Uterus (tissue), 2 donors: ENCODE measurements around the gene ARL4D.

Experiments used
- POLR2A ChIP-seq, 2 donors: fragments of 450-650 bp; IDR thresholded peaks; one replicate each; pipeline ENCODE4 v1.6.1; 2016; ENCODE audit warnings: antibody characterized with exemption in 2 of 2, mild to moderate bottlenecking in 1 of 2, moderate library complexity in 1 of 2
- TF ChIP-seq, protein P1 (sequence below), 4 experiments: fragments of 200-600 bp in 2 of 4; fragments of 450-650 bp in 2 of 4; sonication (generic) in 2 of 4; IDR thresholded peaks; one replicate each; pipeline ENCODE4 v1.5.1; 2016 to 2019; ENCODE audit warnings: antibody characterized with exemption in 4 of 4, mild to moderate bottlenecking in 2 of 4, moderate library complexity in 1 of 4

DNA sequence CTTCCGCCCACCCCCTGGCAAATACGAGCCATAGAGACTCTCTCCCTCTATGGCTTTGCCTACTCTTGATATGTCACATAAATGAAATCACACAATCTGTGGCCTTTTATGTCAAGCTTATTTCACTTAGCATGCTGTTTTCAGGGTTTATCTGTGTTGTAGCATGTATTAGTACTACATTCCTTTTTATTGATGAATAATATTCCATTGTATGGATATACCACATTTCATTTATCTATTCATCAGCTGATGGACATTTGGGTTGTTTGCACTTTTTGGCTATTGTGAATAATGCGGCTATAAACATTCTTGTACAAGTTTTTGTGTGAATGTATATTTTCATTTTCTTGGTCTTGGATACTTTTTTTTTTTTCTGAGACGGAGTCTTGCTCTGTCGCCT lies 48.0 kb downstream of the ARL4D start:
- no peak for TF ChIP-seq POLR2A (IDR thresholded peaks at IDR 0.05)
- TF ChIP-seq, protein P1, sequence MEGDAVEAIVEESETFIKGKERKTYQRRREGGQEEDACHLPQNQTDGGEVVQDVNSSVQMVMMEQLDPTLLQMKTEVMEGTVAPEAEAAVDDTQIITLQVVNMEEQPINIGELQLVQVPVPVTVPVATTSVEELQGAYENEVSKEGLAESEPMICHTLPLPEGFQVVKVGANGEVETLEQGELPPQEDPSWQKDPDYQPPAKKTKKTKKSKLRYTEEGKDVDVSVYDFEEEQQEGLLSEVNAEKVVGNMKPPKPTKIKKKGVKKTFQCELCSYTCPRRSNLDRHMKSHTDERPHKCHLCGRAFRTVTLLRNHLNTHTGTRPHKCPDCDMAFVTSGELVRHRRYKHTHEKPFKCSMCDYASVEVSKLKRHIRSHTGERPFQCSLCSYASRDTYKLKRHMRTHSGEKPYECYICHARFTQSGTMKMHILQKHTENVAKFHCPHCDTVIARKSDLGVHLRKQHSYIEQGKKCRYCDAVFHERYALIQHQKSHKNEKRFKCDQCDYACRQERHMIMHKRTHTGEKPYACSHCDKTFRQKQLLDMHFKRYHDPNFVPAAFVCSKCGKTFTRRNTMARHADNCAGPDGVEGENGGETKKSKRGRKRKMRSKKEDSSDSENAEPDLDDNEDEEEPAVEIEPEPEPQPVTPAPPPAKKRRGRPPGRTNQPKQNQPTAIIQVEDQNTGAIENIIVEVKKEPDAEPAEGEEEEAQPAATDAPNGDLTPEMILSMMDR (IDR thresholded peaks at IDR 0.05) = no peak
